Fibroblast of mammary gland (primary cell): ENCODE measurements around the gene MRGPRD.
A peak's percentile ranks its signal among the peaks of the same experiment; 100 is the strongest.
"Not testable (repeated sequence)": the region's sequence is repeated elsewhere in the genome, so short reads cannot be mapped to it uniquely, and the experiment has no call there.

ENCODE experiments used
- DNase-seq: peaks from one replicate; pipeline ENCODE4 v3.0.0-alpha.2; 2010; ENCODE audit warnings: low read depth
- H3K4me3 ChIP-seq: 2 replicates; pipeline ENCODE4 v1.5.1; 2011; ENCODE audit warnings: low read depth, mild to moderate bottlenecking, low read length, moderate library complexity; ENCODE audit not compliant: control insufficient read depth
- TF ChIP-seq, protein P1 (sequence below): conservative IDR thresholded peaks from 2 replicates; pipeline ENCODE4 v1.5.1; 2011; ENCODE audit warnings: low read depth, low read length, inconsistent platforms; ENCODE audit not compliant: control insufficient read depth, insufficient read depth

Gene MRGPRD

DNA sequence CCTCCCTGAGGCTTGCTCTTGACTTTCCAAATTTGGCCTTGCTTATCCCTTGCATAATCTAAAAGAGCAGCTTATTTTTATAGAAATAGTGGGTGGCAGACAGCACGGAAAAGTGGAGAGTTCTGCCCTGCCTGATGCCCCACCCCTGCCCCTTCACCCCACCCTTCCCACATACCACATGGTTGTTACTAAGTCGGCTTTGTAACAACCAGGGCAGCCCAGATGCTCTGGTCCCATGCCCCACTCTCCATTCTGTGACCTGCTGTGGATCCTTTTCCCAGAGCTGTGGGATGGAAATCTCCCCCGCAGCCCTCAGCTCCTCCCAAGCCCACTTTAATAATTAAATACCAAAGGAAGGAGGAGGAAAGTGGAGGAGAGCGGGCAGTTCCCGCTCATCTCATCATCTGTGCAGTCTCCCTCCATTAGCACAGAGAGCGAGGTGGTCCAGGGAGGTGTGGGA lies 21.4 kb upstream of the MRGPRD start:
- no peak for DNase-seq
- TF ChIP-seq, protein P1, sequence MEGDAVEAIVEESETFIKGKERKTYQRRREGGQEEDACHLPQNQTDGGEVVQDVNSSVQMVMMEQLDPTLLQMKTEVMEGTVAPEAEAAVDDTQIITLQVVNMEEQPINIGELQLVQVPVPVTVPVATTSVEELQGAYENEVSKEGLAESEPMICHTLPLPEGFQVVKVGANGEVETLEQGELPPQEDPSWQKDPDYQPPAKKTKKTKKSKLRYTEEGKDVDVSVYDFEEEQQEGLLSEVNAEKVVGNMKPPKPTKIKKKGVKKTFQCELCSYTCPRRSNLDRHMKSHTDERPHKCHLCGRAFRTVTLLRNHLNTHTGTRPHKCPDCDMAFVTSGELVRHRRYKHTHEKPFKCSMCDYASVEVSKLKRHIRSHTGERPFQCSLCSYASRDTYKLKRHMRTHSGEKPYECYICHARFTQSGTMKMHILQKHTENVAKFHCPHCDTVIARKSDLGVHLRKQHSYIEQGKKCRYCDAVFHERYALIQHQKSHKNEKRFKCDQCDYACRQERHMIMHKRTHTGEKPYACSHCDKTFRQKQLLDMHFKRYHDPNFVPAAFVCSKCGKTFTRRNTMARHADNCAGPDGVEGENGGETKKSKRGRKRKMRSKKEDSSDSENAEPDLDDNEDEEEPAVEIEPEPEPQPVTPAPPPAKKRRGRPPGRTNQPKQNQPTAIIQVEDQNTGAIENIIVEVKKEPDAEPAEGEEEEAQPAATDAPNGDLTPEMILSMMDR, result no peak
- no peak overlapping the region for H3K4me3 ChIP-seq

DNA sequence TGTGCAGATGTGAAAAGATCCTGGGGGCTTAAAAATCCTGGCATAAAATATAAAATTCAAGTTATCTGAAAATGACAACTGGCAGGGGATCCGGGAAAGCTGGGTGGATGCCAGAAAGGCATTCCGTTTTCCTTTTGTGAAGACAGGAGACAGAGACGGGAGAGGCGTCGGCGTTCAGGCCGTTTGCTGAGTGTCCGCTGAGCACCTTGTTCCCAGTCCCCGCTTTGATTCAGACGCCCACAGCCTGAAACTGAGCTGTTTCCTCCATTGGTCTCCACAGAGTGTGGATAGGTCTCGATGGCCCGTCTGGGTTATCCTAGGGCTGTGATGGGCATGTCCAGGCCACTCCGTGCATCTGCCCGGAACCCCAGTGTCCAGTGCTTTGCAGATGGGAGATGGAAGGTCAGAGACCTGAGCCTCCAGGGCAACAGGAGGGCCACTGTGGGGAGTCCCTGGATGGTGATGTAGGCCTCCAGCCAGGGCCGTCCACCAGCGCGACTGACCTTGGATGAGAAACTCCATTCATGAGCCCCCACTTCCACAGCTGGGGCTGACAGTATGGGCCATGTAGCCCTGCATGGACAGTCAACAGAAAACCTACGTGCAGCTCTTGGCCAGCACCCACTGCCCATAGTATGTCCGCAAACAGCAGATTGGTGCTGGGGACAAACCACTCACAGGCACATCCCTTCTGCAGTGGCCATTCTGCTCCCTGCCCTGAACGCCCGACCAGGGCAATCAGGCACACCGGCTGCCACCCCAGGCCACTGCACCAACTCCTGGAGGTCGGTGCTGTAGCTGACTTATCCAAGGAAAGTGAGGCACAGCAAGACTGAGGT lies 20.7 kb upstream of the MRGPRD start:
- DNase-seq, result no peak
- TF ChIP-seq, protein P1, result no peak
- H3K4me3 ChIP-seq, result no peak overlapping the region

DNA sequence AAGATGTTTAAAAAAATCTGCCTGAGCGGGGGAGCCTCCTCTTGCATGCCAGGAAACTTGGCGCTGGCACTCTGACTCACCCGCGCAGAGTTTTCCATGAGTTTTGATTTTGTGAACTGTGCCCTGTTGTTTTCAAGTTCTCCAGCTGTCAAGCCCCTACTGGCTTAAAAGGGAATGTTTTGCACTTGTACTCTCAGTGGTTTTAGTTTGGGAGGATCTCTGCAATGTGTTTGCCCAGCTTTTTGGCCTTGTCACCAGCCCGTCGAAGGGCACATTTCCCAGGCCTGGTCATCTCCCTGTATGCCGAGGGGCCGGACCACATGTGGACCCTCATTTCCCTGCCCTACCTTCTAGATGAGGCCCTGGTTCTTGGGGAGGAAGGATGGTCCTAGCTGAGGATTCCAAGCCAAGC lies 20.1 kb upstream of the MRGPRD start:
- no peak overlapping the region for H3K4me3 ChIP-seq
- TF ChIP-seq, protein P1, result peak; percentile 64
- DNase-seq, result peak; percentile 82

DNA sequence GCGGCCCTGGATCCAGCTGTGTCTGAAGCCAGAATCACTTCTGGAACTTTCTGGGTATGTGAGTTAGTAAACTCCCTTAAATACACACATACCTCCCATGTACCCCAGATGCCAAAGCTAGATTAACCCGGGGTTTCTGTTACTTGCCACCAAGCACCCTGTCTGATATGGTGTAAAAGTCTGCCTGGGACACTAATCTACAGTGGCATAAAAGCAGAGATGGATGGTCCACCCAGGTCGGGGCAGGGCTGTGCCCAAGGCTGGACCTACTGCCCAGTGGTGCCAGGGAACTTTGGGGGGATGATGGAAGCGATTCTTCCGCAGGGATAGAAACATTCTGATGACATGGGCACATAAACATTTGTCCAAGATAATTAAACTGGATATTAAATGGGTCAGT lies 19.6 kb upstream of the MRGPRD start:
- no peak for DNase-seq
- TF ChIP-seq, protein P1, result no peak
- H3K4me3 ChIP-seq, result no peak overlapping the region

DNA sequence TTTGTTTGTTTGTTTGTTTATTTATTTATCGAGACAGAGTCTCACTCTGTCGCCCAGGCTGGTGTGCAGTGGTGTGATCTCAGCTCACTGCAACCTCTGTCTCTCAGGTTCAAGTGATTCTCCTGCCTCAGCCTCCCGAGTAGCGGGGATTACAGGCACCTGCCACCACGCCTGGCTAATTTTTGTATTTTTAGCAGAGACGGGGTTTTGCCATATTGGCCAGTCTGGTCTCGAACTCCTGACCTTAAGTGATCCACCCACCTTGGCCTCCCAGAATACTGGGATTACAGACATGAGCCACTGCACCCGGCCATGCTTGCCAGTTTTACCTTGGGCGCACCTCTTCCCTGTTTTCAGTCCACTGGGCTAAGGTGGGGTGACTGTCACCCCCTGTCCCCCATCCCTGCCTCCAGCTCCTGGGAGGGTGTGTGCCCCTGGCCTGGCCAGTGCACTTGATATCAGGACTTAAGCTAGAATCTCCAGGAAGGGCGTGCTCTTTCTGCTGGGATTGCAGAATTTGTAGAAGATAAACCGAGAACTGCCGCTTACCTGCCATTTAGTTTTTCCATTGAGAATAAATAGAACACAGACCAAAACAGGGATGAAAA lies 19.1 kb upstream of the MRGPRD start:
- H3K4me3 ChIP-seq, DNase-seq: not testable (repeated sequence)

DNA sequence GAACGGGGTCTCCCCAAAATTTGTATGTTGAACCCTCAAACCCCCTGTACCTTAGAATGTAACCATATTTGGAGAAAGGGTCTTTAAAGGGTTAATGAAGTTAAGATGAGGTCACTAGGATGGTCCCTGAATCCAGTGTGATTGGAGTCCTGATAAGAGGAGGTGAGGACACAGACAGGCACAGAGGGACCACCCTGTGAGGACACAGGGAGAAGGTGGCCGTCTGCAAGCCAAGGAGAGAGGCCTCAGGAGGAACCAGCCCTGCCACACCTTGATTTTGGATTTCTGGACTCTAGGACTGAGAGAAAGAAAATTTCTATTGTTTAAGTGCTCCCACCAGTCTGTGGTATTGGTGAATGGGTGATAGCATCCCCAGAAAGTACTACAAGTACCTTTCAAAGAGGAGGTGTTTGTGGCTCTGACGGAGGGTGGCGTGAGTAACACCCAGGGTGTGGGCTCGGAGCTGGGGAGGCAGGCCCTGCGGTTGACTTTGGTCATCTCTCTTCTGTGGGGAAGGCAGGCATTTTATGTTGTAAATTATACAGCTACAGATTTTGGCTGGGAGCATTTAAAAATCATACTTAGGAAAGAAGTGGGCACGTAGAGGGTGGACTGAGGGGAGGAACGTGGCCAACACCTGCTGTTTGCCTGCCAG lies 18.4 kb upstream of the MRGPRD start:
- TF ChIP-seq, protein P1, result no peak
- H3K4me3 ChIP-seq, result no peak overlapping the region
- no peak for DNase-seq

DNA sequence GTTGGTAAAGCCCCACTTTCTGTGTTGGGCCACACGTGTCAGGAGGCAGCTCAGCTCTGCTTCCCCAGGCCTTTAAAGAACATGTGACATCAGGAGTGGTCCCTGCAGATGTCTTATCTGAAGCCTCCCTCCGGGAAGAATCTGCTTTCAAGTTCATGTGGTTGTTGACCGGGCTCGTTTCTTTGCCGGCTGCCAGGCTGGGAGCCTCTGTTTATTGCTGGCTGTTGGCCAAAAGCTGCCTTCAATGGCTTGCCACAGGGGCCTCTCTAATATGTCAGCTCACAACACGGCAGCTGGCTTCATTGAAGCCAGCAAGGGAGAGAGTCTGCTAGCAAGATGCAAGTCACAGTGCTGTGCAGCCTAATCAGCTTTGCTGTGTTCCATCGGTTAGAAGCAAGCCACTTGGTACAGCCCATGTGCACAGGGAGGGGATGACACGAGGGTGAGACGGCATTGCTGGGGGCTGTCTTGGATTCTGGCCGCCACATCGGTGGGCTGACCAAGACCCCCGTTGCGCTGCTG lies 17.7 kb upstream of the MRGPRD start:
- H3K4me3 ChIP-seq, result no peak overlapping the region
- TF ChIP-seq, protein P1, result no peak
- DNase-seq, result no peak
